Measurements from ENCODE around the gene CALCOCO2. TPM values are rescaled to one million over a fixed set of nuclear protein-coding genes. Genes with fewer than 3 reads are reported as not detected.
"Not testable (repeated sequence)": the region's sequence is repeated elsewhere in the genome, so short reads cannot be mapped to it uniquely, and the experiment has no call there.

The CALCOCO2 gene
- total RNA-seq, 1 experiment from 2014 or later, result 113 TPM

GRCh38 chr17:48816774-48817590 is 13.9 kb upstream of the CALCOCO2 start, which contains the start of gene TTLL6:
TSS of gene TTLL6 (minus strand) at chr17:48817229. CDS start at chr17:48817072, 157 bp downstream.
- no peaks in the 10 kb centered on the region for H3K9me3 Mint-ChIP-seq (ENCODE audit: unreplicated experiment)
- peak within 1 kb of the TSS; percentile 39 for H3K4me3 Mint-ChIP-seq (ENCODE audit: unreplicated experiment)
- DNase-seq (ENCODE audit: unreplicated experiment), result peak; percentile 92
- peaks cover 11% of the 10 kb centered on the region for H3K27me3 Mint-ChIP-seq (ENCODE audit: insufficient read depth, unreplicated experiment)
- H3K27ac Mint-ChIP-seq (ENCODE audit: low read depth, unreplicated experiment), result no peak within 1 kb of the TSS
- ChIA-PET CTCF (interaction anchor here (1.4 to 3.7 kb wide), 3 partner anchors 13 to 216 kb away, joined by 3 to 19 read pairs (median 7); no protein-coding TSS in a partner anchor), POLR2A (interaction anchor here (0.6 to 1.9 kb wide), 9 partner anchors 10 to 200 kb away, joined by 3 to 6 read pairs (median 4); no protein-coding TSS in a partner anchor)
- TF ChIP-seq, protein P1, sequence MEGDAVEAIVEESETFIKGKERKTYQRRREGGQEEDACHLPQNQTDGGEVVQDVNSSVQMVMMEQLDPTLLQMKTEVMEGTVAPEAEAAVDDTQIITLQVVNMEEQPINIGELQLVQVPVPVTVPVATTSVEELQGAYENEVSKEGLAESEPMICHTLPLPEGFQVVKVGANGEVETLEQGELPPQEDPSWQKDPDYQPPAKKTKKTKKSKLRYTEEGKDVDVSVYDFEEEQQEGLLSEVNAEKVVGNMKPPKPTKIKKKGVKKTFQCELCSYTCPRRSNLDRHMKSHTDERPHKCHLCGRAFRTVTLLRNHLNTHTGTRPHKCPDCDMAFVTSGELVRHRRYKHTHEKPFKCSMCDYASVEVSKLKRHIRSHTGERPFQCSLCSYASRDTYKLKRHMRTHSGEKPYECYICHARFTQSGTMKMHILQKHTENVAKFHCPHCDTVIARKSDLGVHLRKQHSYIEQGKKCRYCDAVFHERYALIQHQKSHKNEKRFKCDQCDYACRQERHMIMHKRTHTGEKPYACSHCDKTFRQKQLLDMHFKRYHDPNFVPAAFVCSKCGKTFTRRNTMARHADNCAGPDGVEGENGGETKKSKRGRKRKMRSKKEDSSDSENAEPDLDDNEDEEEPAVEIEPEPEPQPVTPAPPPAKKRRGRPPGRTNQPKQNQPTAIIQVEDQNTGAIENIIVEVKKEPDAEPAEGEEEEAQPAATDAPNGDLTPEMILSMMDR (IDR thresholded peaks at IDR 0.05; ENCODE audit: unreplicated experiment), result no peak
- intact Hi-C loops (cut with micrococcal nuclease), result no loop called here
- no peaks in the 10 kb centered on the region for H3K36me3 Mint-ChIP-seq (ENCODE audit: insufficient read depth, unreplicated experiment)
- peaks cover 10% of the 10 kb centered on the region for H3K4me1 Mint-ChIP-seq (ENCODE audit: insufficient read depth, unreplicated experiment)
- no TSS peak for BruUV-seq (replicated peaks)

GRCh38 chr17:48818361-48818841 is 12.4 kb upstream of the CALCOCO2 start:
- Mint-ChIP-seq H3K36me3 (ENCODE audit: insufficient read depth, unreplicated experiment) (peaks cover 6% of the 10 kb centered on the region), H3K4me1 (ENCODE audit: insufficient read depth, unreplicated experiment) (peaks cover 10% of the 10 kb centered on the region), H3K27ac (ENCODE audit: low read depth, unreplicated experiment) (no peak overlapping the region), H3K4me3 (ENCODE audit: unreplicated experiment) (no peak overlapping the region), H3K27me3 (ENCODE audit: insufficient read depth, unreplicated experiment) (peaks cover 18% of the 10 kb centered on the region), H3K9me3 (ENCODE audit: unreplicated experiment) (no peaks in the 10 kb centered on the region)
- TF ChIP-seq, protein P1 (IDR thresholded peaks at IDR 0.05; ENCODE audit: unreplicated experiment), result no peak
- intact Hi-C loops (cut with micrococcal nuclease), result no loop called here
- POLR2A ChIA-PET, result interaction anchor here (0.6 to 1.1 kb wide), 4 partner anchors 13 to 495 kb away, joined by 3 to 4 read pairs (median 4); no protein-coding TSS in a partner anchor
- no TSS peak for BruUV-seq (replicated peaks)
- no peak for DNase-seq (ENCODE audit: unreplicated experiment)
- CTCF ChIA-PET, result interaction anchor here (0.6 to 3.7 kb wide), 4 partner anchors 14 to 214 kb away, joined by 3 to 19 read pairs (median 3); no protein-coding TSS in a partner anchor

- Mint-ChIP-seq H3K9me3 (ENCODE audit: unreplicated experiment) (no peaks in the 10 kb centered on the region), H3K4me3 (ENCODE audit: unreplicated experiment) (no peak overlapping the region), H3K27me3 (ENCODE audit: insufficient read depth, unreplicated experiment) (peaks cover 23% of the 10 kb centered on the region), H3K36me3 (ENCODE audit: insufficient read depth, unreplicated experiment) (peaks cover 6% of the 10 kb centered on the region), H3K4me1 (ENCODE audit: insufficient read depth, unreplicated experiment) (peaks cover 10% of the 10 kb centered on the region), H3K27ac (ENCODE audit: low read depth, unreplicated experiment) (no peak overlapping the region)
- intact Hi-C loops (cut with micrococcal nuclease), result no loop called here
- TF ChIP-seq, protein P1 (IDR thresholded peaks at IDR 0.05; ENCODE audit: unreplicated experiment), result no peak
- CTCF ChIA-PET, result interaction anchor here (0.7 to 1.0 kb wide), 2 partner anchors 15 to 36 kb away, joined by 3 to 4 read pairs; no protein-coding TSS in a partner anchor
- no peak for DNase-seq (ENCODE audit: unreplicated experiment)
- POLR2A ChIA-PET, result interaction anchor here (1.1 kb wide), 1 partner anchor 15 kb away, joined by 3 read pairs; no protein-coding TSS in a partner anchor
- no TSS peak for BruUV-seq (replicated peaks)
These were observed 11.4 kb upstream of the CALCOCO2 start for GRCh38 chr17:48819466-48819865.

DNA sequence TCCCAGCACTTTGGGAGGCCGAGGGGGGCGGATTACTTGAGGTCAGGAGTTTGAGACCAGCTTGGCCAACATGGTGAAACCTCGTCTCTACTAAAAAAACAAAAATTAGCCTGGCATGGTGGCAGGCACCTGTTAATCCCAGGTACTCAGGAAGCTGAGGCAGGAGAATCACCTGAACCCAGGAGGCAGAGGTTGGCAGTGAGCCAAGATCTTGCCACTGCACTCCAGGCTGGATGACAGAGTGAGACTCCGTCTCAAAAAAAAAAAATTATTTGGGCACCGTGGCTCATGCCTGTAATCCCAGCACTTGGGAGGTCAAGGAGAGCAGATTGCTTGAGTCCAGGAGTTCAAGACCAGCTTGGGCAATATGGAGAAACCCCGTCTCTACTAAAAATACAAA is 9.9 kb upstream of the CALCOCO2 start:
- H3K36me3 Mint-ChIP-seq (ENCODE audit: insufficient read depth, unreplicated experiment); POLR2A ChIA-PET; H3K4me1 Mint-ChIP-seq (ENCODE audit: insufficient read depth, unreplicated experiment); H3K4me3 Mint-ChIP-seq (ENCODE audit: unreplicated experiment); H3K27ac Mint-ChIP-seq (ENCODE audit: low read depth, unreplicated experiment); DNase-seq (ENCODE audit: unreplicated experiment); H3K9me3 Mint-ChIP-seq (ENCODE audit: unreplicated experiment); intact Hi-C loops (cut with micrococcal nuclease); BruUV-seq (replicated peaks): not testable (repeated sequence)
- peaks cover 23% of the 10 kb centered on the region for H3K27me3 Mint-ChIP-seq (ENCODE audit: insufficient read depth, unreplicated experiment)
- CTCF ChIA-PET, result interaction anchor here (0.6 to 2.6 kb wide), 7 partner anchors 9 to 1319 kb away, joined by 3 to 7 read pairs (median 4); no protein-coding TSS in a partner anchor
